Measurements from ENCODE around the gene DOCK9.

The DOCK9 gene

GRCh38 chr13:98831236-98831635 is 146.6 kb downstream of the DOCK9 start:
- TF ChIP-seq CTCF (conservative IDR thresholded peaks at IDR 0.05), result no peak
- H3K27ac ChIP-seq, result no peak overlapping the region

GRCh38 chr13:98829541-98829940 is 148.3 kb downstream of the DOCK9 start:
- H3K27ac ChIP-seq, result no peak overlapping the region
- TF ChIP-seq CTCF (conservative IDR thresholded peaks at IDR 0.05), result no peak

GRCh38 chr13:98828614-98829013 is 149.2 kb downstream of the DOCK9 start:
- no peak overlapping the region for H3K27ac ChIP-seq
- no peak for TF ChIP-seq CTCF (conservative IDR thresholded peaks at IDR 0.05)

GRCh38 chr13:98827449-98827848 is 150.4 kb downstream of the DOCK9 start:
- H3K27ac ChIP-seq, result no peak overlapping the region
- TF ChIP-seq CTCF (conservative IDR thresholded peaks at IDR 0.05), result no peak

- TF ChIP-seq CTCF (conservative IDR thresholded peaks at IDR 0.05), result no peak
These were observed 151.7 kb downstream of the DOCK9 start for GRCh38 chr13:98826146-98826545.

GRCh38 chr13:98825659-98826058 is 152.2 kb downstream of the DOCK9 start:
- H3K27ac ChIP-seq, result no peak overlapping the region
- TF ChIP-seq CTCF (conservative IDR thresholded peaks at IDR 0.05), result no peak

More at GRCh38 chr13:98826146-98826545, 151.7 kb downstream of the DOCK9 start:
- no peak overlapping the region for H3K27ac ChIP-seq

GRCh38 chr13:98824376-98825160 is 153.3 kb downstream of the DOCK9 start:
- TF ChIP-seq CTCF (conservative IDR thresholded peaks at IDR 0.05), result no peak
- H3K27ac ChIP-seq, result peak overlapping the region; percentile 66; the same call in 1 of the 2 replicates

All from VCaP (cell line).